Fibroblast of skin of left biceps (primary cell): ENCODE measurements around the gene ACTRT2.

Source experiments
- DNase-seq, 2 experiments: peaks; one replicate each; pipeline ENCODE4 v3.0.0-alpha.2; 2013; ENCODE audit warnings: low read depth in 2 of 2

Gene ACTRT2

DNA sequence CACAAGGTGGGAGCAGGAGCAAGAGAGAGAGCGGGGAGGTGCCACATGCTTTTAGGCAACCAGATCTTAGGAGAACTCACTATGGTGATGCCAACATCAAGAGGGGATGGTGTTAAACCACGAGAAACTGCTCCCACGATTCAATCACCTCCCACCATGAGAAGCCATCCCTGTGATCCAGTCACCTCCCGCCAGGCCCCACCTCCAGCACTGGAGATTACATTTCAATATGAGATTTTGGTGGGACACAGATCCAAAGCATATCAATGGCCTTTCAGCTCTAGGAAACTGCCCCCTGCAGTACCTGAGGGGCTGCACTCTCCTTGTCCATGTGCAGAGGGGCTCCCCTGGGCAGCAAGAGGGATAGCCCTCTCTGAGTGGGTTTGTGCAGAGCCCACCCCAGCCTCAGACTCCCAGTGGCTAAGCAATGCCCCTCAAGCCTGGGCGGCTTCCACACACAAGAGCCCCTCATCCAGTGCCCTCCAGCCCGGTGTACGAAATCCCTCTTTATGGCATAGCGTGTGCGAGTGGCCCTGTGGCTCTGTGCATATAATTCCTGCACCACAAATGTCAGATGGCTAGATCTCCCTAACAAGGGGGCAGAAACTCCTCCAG is 32.2 kb downstream of the ACTRT2 start:
- DNase-seq, result no peak

DNA sequence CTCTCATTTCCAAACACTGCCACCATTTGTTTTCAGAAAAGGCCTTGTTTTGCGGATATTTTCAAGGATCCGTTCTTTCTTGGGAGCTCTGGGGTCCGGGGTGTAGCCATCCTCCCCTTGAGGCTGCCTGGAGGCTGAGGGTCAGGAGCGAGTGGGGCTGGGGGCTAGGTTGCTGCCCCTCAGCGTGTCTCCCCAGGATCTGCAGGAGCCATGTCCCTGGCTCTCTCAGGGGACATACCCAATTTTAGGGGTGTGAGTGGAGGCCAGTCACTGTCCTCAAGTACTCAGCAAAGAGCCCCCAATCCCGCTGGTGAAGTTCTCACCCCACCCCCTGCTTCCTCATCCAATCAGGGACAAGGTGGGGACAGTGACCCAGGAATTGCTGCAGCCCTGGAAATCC is 32.7 kb downstream of the ACTRT2 start:
- DNase-seq, result no peak

DNA sequence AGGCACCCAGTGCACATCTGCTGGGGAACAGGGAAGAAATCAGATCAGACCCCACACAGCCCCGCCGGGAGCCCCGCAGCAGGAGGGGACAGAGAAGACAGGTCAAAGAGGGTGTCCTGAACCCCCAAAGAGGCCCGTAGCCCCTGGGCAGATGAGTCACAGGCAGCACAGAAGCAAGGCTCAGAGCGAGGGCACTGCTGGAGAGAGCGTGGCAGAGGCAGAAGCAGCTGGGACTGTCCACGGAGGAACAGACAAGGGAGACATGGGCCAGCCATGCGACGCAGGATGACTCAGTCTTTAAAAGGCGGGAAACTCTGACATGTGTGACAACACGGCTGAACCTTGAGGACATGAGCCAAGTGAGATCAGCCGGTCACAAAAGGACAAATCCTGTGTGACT is 33.2 kb downstream of the ACTRT2 start:
- no peak for DNase-seq

DNA sequence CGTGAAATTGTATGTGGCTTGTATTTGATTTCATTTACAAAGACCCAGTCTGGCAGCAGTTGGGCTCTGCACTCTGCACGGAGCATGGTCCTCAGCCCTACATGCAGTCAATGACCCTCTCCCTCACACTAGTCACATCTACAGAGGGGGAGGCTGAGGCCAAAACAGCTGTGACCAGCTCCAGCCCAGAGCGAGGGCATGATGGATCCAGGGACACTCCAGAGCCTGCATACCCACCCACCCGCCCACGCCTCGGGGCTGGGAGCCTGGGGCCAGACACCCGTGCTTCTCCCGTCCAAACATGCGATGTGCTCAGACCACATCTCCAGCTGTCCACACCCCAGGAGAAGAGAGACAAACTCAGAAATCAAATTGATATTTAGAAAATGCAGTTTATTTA is 33.8 kb downstream of the ACTRT2 start:
- no peak for DNase-seq

DNA sequence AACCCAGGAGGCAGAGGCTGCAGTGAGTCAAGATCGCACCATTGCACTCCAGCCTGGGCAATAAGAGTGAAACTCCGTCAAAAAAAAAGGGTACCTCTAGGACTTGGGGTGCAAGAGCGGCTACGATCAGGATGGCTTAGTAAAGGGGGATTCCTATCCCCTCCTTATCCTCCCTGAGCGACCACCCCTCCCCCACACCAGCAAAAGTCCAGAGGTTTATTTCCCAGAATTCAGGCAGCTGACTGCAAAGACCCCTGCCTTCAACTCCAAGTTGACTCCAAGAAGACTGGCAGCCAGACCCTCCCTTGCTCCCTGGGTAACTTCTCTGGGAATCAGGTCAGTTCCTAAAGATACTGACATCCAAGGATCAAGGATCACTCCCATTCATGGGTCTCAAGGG is 35.4 kb downstream of the ACTRT2 start:
- DNase-seq, result no peak

DNA sequence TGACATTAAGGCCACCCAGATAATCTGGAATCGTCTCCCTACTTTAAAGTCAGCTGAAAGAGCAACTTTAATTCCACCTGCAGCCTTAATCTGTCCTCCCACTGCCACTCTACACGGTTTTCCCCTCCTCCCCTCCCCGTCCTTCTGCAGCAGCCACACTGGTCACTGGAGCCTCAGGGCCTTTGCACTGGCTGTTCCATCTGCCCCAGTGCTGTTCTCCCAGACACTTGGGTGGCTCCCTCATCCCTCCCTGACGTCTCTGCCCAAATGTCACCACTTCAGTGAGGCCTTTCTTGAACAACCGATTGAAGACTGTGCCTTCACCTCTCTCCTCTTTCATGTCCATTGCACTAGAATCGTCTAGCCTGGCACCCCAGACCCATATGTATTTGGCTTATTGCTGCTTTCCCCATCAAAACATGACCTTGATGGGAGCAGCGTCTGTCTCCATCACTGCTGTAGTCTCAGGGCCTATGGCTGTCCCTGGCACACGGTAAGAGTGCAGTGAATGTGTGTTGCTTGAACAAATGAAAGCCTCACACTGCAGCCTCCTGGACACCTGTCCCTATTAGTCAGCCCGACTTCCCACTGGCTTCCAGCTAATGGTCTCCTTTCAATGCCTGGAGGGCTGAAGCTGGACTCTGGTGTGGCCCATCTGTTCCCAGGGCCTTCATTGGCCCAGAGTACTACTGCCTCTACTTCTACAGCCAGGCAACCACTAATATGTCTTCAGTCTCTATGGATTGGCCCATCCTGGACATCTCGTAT is 37.2 kb downstream of the ACTRT2 start:
- no peak for DNase-seq

DNA sequence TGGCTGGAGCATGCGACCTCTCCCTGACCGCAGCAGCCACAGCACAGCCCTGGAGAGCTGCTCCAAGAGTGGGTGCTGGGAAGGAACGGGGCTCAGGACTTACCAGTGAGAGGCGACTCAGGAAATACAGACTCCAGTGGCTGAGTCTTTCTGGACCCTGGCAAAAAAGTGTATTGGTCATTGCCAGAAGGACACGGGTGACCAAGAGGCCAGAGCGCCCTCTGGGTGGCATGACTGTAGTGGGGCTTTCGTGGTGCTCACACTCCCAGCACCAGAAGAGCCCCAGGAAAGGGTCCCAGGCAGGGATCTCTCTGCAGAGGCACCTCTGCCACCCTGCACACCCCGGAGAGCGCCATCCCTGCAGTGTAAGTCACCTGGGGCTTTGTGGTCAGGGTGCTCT is 38.9 kb downstream of the ACTRT2 start:
- DNase-seq, result no peak

DNA sequence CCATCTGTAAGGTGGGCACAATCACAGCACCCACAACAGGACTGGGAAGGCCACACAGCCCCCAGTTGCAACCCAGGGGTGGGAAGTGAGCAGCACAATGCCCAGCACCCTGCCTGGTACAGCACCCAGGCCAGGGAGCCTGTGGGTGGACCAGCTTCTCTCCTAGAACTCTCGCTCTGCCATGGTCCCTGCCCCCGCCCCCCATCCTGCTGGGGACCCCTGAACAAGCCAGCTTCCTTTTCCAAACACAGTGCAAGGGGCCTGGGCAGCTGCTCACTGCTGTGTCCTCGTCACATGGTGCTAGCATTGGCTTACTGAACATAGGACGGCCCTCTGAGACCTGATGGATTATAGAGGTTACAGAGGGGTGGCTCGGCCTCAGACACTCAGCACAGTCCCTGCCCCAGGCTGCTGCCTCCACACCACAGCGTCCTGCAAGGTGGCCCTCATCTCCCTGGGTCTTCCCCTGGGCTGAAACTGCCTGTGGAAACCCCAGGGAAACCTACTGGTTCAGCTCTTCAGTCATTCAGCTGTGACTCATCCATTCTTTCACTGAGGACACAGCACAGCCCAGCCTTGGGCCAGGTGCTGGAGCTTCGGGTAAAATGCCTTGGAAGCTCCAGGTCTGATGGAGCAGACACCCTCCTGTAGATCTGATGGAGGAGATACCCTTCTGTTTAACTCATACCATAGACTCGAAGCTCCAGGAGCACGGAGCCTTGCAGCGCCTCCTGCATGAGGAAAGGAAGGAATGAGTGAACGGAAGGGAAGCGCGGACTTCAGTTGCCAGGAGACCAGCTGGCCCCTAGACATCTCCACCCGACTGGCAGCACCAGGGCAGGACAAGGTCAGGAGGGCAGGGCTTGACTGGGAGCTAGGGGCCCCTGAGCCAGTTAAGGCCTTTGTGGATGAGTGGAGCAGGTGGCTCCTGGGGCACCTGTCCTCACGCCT is 39.6 kb downstream of the ACTRT2 start:
- DNase-seq, result no peak

DNA sequence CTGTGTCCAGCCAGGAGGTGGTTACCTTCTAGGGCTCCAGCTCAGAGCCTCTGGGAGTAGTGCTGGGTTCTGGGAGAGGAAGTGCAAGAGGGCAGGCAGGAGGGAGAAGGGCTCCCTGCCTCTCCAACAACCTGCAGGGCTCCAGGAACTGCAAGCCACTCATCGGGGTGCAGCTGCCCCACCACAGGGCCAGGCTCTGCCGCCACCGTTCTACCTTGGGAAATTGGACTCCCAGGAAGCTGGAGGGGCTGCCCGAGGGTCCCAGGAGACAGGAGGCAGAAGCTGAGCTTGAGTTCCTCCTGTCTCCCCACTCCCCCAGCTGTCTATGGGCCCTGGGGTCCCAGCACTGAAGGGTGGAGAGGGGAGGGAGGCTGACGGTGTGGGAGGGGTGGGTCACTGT is 40.3 kb downstream of the ACTRT2 start:
- no peak for DNase-seq

DNA sequence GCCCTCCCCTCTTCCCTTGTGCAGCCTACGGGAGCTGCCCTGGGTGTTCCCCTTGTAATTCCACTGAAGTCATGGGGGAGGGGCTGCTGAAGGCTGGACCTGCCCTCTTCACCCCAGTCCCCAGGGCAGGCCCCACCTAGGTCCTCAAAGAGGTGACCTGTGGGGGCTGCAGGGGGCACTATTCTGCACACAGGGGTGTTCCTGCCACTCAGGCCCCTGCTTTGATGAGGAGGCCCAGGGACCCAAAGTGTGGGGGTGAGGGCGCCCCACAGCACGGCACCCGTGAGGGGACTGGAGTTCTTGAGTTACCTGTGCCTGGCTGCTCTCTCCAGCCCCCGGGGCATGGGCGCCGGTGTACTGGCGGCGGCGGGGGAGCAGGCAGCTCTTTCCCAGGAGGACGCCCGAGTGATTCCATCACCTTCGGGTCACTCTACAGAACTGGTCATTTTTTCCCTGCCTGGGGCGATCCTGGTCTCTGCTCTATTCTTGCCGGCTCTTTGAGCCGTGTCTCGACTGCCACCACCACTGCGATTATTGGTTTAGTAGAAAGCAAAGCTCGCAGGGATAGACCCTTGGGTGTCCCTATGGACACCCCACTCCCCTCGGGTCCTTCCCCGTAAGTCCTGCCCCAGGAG is 40.8 kb downstream of the ACTRT2 start:
- no peak for DNase-seq

DNA sequence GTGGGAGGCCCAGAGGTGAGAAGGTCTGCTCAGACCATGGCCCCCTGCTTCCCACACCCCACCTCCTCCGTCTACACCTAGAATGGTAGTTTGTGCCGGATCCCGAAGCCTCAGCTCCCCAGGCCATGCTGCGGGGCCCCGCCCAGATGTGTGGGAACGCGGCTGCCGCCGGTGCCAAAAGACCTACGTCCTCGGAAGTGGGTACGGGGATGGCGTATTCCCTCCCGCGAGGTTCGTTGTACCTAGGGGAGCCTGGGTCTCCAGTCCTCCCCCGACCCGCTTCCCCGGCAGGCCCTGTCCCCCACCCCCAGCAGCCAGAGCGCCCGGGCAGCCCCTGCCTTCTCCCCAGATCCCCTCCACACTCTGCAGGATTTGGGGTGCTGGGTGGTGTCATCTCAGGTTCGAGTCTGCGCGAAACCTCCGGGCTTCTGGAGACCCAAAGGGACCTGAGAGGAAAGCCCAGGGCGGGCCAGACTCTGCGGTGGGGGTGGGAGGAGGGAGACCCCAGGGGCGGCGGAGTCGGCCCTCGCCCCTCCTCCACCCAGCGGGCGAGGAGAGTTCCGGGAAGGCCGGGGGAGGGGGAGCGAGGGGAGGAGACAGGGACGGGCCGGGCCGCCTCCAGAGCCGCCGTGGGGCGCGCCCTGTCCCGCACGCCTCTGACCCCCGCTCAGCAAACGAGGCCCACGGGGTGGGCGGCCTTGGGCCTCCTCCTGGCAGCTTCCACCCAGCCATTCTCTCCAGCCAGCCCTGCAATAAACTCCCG is 41.5 kb downstream of the ACTRT2 start:
- DNase-seq, result no peak

DNA sequence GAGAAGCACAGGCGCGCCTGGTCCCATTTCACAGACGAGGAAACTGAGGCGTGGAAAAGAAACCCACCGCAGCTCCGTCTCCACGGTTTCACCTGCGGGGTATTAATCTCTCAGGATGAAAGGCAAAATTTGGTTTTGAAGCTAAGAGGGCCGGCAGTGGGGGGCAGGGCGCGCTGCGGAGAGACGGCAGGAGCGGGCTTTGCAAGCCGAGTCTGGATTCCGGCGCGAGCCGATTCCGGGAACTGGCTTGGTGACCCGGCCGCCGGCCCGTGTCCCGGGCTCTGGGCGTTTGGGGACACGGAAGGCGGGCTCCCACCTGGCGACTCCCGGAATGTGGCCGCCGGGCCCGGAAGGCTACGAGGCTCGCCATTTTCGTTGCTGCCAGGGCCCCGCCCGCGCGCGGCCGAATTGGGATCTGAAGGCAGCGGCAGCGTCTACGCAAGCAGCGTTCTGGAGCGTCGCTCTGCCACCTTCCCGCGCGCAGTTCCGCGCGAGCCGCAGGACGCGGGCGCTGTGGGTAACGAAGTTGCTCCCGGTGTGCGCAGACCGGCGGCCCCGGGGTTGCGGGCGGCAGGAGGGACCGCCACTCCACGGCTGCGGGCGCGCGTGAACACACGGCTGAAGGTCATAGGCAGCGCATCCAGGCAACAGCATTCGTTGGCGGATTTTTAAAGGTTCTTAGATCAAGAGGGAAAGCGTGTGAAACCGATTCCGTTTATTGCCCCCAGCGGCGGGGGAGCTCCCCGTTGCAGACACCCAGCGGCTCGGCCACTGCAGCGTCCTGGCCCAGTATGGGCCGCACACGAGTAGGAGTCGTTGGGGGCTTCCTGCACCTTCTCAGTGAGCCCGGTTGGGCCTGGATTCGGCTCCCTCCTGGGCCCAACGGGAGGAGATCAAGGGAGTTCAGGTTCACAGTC is 42.4 kb downstream of the ACTRT2 start:
- no peak for DNase-seq

DNA sequence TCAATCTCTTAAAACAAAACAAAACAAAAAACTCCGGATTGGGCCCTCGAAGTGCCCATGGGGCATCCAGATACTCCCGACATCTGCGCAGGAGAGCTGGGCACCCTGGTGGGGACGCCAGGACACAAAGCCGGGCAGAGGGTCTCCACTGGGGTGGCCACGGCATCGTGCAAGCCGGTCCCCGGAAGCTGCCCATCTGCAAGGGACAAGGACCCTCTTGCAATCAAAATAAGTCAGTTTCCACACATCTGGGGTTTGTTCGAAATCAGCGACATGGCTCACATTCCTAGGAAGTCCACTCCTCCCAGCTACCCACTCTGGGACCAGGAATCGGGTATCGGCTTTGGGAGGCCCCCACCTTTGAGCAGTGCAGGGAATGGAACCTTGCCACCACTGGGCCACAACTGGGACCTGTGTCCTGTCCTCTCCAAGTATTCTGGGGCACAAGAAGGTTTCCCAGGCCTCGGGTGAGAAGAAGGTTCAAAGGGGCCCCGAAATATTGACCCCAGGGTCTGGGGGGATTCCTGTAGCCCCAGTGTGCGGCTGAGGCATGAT is 43.1 kb downstream of the ACTRT2 start:
- DNase-seq, result no peak

DNA sequence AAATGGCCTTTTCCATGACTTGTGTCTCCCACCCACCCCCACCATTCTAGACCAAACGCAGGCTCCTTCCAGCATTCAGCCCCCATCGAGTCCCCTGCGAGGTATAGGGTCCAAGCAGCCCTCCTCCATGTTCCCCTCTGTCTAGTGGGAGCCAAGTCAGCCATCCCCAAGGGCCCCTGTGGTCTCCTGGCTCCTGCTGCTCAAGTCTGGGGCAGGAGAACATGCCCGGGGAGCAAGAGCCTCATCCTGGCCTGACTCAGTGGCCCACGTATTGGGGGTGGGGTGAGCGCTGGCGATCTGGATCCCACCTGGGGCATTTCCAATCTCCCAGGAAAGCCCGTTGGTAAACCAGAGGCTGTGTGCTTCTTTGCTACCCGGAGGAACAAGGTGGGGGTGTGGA is 43.6 kb downstream of the ACTRT2 start:
- DNase-seq, result no peak

DNA sequence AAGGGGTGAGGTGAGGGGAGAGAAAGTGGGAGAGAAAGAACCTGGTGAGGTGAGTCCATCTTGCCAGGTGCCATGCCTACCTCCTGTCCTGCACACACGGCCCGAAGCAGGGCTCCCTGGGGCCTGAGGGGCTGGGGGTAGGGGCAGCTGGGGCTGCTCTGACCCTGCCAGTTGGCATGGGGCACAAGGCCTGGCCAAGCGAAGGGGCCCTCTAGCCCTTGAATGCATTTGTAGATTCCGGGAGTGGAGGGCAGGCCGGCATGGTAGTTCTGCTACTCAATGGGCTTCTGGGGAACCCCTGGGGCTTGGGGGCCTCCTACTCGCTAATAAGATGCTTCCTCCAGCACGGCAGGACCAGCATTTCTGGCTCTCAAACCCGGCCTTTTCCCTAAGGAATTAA is 44.1 kb downstream of the ACTRT2 start:
- DNase-seq, result no peak

DNA sequence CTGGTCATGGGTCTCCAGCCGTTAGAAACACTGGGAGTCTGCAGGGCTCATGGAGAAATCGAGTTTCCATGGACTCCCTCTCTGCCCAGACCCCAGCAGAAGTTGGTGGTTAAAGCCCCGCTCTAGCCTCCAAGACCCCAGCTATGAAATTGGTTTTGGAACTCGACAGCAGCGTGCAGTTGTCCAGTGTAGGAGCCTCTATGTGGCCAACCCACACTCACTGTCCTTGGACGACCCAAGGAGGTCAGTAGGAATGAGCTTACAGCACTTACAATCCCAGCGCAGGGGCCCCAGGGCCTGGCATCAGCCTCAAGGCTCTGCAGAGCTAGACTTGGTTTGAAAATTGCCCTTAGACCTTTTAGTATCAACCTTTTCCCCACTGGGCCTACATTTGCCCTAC is 44.5 kb downstream of the ACTRT2 start:
- DNase-seq, result no peak

DNA sequence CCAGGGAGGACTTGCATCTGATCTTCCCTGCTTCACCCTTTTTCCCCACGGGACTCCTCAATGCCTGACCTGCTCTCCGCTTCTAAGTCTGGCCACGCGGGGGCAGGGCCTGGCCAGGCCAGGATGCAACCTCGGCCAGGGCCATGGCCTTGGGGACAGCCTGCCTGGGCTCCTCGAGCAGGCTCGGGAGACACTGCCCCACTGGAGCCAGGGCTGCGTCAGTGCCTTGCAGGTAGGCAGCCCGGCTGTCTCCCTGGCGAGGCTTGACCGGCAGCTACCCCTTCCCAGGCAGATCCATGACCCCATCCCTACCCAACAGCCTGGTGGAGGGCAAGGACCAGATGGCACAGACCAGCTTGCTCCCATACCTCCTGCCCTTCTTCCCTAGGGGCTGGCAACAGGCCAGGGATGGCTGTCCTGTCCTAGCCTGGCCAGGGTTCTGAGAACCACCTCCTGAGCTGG is 45.0 kb downstream of the ACTRT2 start:
- DNase-seq, result no peak

DNA sequence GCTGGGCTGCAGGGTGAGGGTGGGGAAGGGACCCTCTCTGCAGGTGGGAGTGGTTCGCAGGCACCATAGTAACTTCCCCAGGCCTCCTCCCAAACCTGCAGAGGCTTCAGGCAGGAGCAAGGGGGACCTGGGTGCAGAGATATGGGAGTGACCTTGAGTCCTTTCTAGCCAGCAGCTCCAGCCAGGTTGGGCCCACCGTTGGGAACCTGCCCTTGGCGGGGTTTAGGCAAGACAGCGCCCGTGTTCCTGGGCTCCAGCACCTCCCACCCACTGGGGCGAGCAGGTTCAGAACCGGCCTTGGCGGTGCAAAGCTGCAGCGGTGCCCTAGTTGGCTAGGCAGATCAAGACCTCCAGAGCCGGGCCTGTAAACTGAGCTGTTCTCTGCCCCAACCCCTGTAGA is 45.6 kb downstream of the ACTRT2 start:
- no peak for DNase-seq

DNA sequence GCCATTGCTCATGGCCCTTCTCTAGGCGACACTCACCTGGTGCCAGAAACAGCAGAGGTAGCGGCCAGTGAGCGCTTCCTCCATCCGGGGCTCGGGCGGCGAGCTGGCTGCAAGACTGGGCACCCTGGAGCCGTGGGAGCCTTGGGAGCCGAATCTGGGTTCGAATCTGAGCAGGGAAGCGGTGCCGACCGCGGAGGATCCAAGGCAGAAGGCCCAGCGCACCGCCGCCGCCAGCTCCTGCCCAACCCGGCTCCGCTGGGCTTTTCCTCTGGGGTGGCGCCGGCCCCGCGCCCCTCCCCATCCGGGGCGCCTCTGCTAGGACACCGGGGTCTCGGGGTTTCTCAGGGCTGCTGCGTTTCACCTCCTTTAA is 46.0 kb downstream of the ACTRT2 start:
- DNase-seq, result no peak
